ENCODE results near the gene NHLRC1. TPM values are rescaled to one million over a fixed set of nuclear protein-coding genes. Genes with fewer than 3 reads are reported as not detected.

NHLRC1 gene
- total and polyA plus RNA-seq, 2 experiments from 2014 or later, result 1.1 TPM

- H4K20me1 ChIP-seq (replicated peaks; ENCODE audit: insufficient read depth), result no peaks in the 10 kb centered on the region
- no peaks in the 10 kb centered on the region for H3K79me2 ChIP-seq (replicated peaks; ENCODE audit: insufficient read depth)
- H3K9me2 ChIP-seq (ENCODE audit: insufficient read depth), result peaks cover 3% of the 10 kb centered on the region; the same call in 1 of the 2 replicates
- H3K27me3 Mint-ChIP-seq (ENCODE audit: insufficient read depth, low read depth, poor library complexity), result no peaks in the 10 kb centered on the region
- H3K9me3 Mint-ChIP-seq, result peaks cover 15% of the 10 kb centered on the region
- H3K4me3 ChIP-seq, result no peak overlapping the region
- no peaks in the 10 kb centered on the region for H3K4me1 ChIP-seq (ENCODE audit: insufficient read depth)
- no peaks in the 10 kb centered on the region; the same call in 2 of the 3 replicates for H3K36me3 Mint-ChIP-seq (ENCODE audit: low read depth)
- H3K4me1 Mint-ChIP-seq, result no peaks in the 10 kb centered on the region; the same call in 2 of the 3 replicates
- no peak for TF ChIP-seq JUNB (IDR thresholded peaks at IDR 0.05; ENCODE audit: unreplicated experiment)
- no peak for TF ChIP-seq REST (IDR thresholded peaks at IDR 0.05; ENCODE audit: unreplicated experiment)
- TF ChIP-seq, protein P1, sequence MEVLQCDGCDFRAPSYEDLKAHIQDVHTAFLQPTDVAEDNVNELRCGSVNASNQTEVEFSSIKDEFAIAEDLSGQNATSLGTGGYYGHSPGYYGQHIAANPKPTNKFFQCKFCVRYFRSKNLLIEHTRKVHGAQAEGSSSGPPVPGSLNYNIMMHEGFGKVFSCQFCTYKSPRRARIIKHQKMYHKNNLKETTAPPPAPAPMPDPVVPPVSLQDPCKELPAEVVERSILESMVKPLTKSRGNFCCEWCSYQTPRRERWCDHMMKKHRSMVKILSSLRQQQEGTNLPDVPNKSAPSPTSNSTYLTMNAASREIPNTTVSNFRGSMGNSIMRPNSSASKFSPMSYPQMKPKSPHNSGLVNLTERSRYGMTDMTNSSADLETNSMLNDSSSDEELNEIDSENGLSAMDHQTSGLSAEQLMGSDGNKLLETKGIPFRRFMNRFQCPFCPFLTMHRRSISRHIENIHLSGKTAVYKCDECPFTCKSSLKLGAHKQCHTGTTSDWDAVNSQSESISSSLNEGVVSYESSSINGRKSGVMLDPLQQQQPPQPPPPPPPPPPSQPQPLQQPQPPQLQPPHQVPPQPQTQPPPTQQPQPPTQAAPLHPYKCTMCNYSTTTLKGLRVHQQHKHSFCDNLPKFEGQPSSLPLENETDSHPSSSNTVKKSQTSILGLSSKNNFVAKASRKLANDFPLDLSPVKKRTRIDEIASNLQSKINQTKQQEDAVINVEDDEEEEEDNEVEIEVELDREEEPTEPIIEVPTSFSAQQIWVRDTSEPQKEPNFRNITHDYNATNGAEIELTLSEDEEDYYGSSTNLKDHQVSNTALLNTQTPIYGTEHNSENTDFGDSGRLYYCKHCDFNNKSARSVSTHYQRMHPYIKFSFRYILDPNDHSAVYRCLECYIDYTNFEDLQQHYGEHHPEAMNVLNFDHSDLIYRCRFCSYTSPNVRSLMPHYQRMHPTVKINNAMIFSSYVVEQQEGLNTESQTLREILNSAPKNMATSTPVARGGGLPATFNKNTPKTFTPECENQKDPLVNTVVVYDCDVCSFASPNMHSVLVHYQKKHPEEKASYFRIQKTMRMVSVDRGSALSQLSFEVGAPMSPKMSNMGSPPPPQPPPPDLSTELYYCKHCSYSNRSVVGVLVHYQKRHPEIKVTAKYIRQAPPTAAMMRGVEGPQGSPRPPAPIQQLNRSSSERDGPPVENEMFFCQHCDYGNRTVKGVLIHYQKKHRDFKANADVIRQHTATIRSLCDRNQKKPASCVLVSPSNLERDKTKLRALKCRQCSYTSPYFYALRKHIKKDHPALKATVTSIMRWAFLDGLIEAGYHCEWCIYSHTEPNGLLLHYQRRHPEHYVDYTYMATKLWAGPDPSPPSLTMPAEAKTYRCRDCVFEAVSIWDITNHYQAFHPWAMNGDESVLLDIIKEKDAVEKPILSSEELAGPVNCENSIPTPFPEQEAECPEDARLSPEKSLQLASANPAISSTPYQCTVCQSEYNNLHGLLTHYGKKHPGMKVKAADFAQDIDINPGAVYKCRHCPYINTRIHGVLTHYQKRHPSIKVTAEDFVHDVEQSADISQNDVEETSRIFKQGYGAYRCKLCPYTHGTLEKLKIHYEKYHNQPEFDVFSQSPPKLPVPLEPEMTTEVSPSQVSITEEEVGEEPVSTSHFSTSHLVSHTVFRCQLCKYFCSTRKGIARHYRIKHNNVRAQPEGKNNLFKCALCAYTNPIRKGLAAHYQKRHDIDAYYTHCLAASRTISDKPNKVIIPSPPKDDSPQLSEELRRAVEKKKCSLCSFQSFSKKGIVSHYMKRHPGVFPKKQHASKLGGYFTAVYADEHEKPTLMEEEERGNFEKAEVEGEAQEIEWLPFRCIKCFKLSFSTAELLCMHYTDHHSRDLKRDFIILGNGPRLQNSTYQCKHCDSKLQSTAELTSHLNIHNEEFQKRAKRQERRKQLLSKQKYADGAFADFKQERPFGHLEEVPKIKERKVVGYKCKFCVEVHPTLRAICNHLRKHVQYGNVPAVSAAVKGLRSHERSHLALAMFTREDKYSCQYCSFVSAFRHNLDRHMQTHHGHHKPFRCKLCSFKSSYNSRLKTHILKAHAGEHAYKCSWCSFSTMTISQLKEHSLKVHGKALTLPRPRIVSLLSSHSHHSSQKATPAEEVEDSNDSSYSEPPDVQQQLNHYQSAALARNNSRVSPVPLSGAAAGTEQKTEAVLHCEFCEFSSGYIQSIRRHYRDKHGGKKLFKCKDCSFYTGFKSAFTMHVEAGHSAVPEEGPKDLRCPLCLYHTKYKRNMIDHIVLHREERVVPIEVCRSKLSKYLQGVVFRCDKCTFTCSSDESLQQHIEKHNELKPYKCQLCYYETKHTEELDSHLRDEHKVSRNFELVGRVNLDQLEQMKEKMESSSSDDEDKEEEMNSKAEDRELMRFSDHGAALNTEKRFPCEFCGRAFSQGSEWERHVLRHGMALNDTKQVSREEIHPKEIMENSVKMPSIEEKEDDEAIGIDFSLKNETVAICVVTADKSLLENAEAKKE (CRISPR knock-in tag; IDR thresholded peaks at IDR 0.05), result no peak
- TF ChIP-seq CTCF (conservative IDR thresholded peaks at IDR 0.05; ENCODE audit: low read depth in 2 of 2), result no peak
- no peak for TF ChIP-seq CREB1 (CRISPR knock-in tag; IDR thresholded peaks at IDR 0.05; ENCODE audit: low read depth)
- no peak for TF ChIP-seq EZH2 (IDR thresholded peaks at IDR 0.05; ENCODE audit: low read depth, unreplicated experiment)
- TF ChIP-seq POLR2AphosphoS5 (IDR thresholded peaks at IDR 0.05; ENCODE audit: low read depth), result no peak
- no peak for TF ChIP-seq STAT1 (IDR thresholded peaks at IDR 0.05; ENCODE audit: unreplicated experiment)
- no peak for TF ChIP-seq ZNF114 (CRISPR knock-in tag; IDR thresholded peaks at IDR 0.05)
- H2AFZ ChIP-seq, result no peak overlapping the region; the same call in 1 of the 2 replicates
- ATAC-seq, result no peak
- no peaks in the 10 kb centered on the region for H3K27me3 ChIP-seq (ENCODE audit: insufficient read depth)
- no peaks in the 10 kb centered on the region for H3K36me3 ChIP-seq (ENCODE audit: insufficient read depth)
- no peak overlapping the region for H3K4me2 ChIP-seq
- no peaks in the 10 kb centered on the region for H3F3A ChIP-seq (replicated peaks; ENCODE audit: low read depth)
- H3K4me3 Mint-ChIP-seq, result no peak overlapping the region
- DNase-seq (ENCODE audit: low spot score), result no peak
- H3K27ac Mint-ChIP-seq, result no peak overlapping the region
- H3K27ac ChIP-seq (ENCODE audit: low read depth), result no peak overlapping the region
Measured at GRCh38 chr6:18078866-18079265, 43.6 kb downstream of the NHLRC1 start.

Measured in GM23338 (cell line).